CD14-positive monocyte (primary cell): ENCODE results near the gene SLC9A9. TPM values are rescaled to one million over a fixed set of nuclear protein-coding genes. Genes with fewer than 3 reads are reported as not detected.
"Not testable (repeated sequence)": the region's sequence is repeated elsewhere in the genome, so short reads cannot be mapped to it uniquely, and the experiment has no call there.

ENCODE experiments used
- DNase-seq, 3 donors: peaks; one replicate each; pipeline ENCODE4 v3.0.0-alpha.2; 2011 to 2022
- H2AFZ ChIP-seq: 2 replicates; pipeline ENCODE4 v1.6.0; 2012; ENCODE audit warnings: mild to moderate bottlenecking, low read depth, low read length, inconsistent platforms; ENCODE audit not compliant: insufficient read depth, poor library complexity, severe bottlenecking
- H3K27ac ChIP-seq, 2 donors: 1 replicate in 1 of 2; 2 replicates in 1 of 2; pipeline ENCODE4 v1.5.1; 2012 to 2013; ENCODE audit warnings: low read length in 2 of 2, control low read depth in 1 of 2, inconsistent platforms in 1 of 2, low read depth in 1 of 2, mild to moderate bottlenecking in 1 of 2
- H3K27me3 ChIP-seq, 2 donors: one replicate each; pipeline versions ENCODE4 v1.6.0 to v1.6.1; 2011 to 2013; ENCODE audit warnings: low read length in 2 of 2; ENCODE audit not compliant: control insufficient read depth in 2 of 2, insufficient read depth in 2 of 2
- H3K36me3 ChIP-seq, 2 donors: replicated peaks in 1 of 2; 1 replicate in 1 of 2; 2 replicates in 1 of 2; pipeline versions ENCODE4 v1.5.1 to v1.6.1; 2012 to 2013; ENCODE audit warnings: low read length in 2 of 2, control low read depth in 1 of 2, inconsistent platforms in 1 of 2, mild to moderate bottlenecking in 1 of 2; ENCODE audit not compliant: insufficient read depth in 2 of 2, control insufficient read depth in 1 of 2
- H3K4me1 ChIP-seq, 2 donors: 1 replicate in 1 of 2; 2 replicates in 1 of 2; pipeline versions ENCODE4 v1.5.1 to v1.6.1; 2012 to 2013; ENCODE audit warnings: low read length in 2 of 2, control low read depth in 1 of 2, inconsistent platforms in 1 of 2, mild to moderate bottlenecking in 1 of 2, moderate library complexity in 1 of 2; ENCODE audit not compliant: insufficient read depth in 2 of 2, control insufficient read depth in 1 of 2
- H3K4me2 ChIP-seq: replicated peaks from 2 replicates; pipeline ENCODE3; 2012; ENCODE audit warnings: low read length, moderate library complexity, mild to moderate bottlenecking; ENCODE audit not compliant: poor library complexity, severe bottlenecking; ENCODE audit errors: extremely low read depth
- H3K4me3 ChIP-seq, 3 experiments: fragments of 200-600 bp in 1 of 3; sonication (generic) in 1 of 3; replicated peaks in 1 of 3; 1 replicate in 2 of 3; 2 replicates in 1 of 3; pipeline ENCODE4 v1.5.1; 2011 to 2013; ENCODE audit warnings: low read length in 3 of 3, mild to moderate bottlenecking in 3 of 3, control low read depth in 2 of 3, low read depth in 2 of 3, inconsistent platforms in 1 of 3, moderate library complexity in 1 of 3
- H3K79me2 ChIP-seq: 2 replicates; pipeline ENCODE4 v1.6.0; 2012; ENCODE audit warnings: mild to moderate bottlenecking, control low read depth, inconsistent platforms, low read length, moderate library complexity; ENCODE audit not compliant: insufficient read depth
- H3K9ac ChIP-seq: 2 replicates; pipeline ENCODE4 v1.6.0; 2017; ENCODE audit warnings: low read length, mild to moderate bottlenecking; ENCODE audit not compliant: insufficient read depth, poor library complexity, severe bottlenecking
- H3K9me3 ChIP-seq, 2 donors: replicated peaks in 1 of 2; 1 replicate in 1 of 2; 2 replicates in 1 of 2; pipeline versions ENCODE4 v1.5.1 to v1.6.1; 2012 to 2013; ENCODE audit warnings: low read length in 2 of 2, control low read depth in 1 of 2; ENCODE audit not compliant: control insufficient read depth in 1 of 2, insufficient read depth in 1 of 2
- H4K20me1 ChIP-seq: 2 replicates; pipeline ENCODE4 v1.6.0; 2012; ENCODE audit warnings: mild to moderate bottlenecking, low read length, control low read depth, moderate library complexity; ENCODE audit not compliant: insufficient read depth
- H3K27ac Mint-ChIP-seq, 7 donors: one replicate each; pipeline ENCODE4 v1.8.0; 2020; ENCODE audit warnings: mild to moderate bottlenecking in 7 of 7, mixed read lengths in 7 of 7, moderate library complexity in 6 of 7, inconsistent platforms in 2 of 7
- H3K27me3 Mint-ChIP-seq, 3 donors: one replicate each; pipeline ENCODE4 v1.8.0; 2021 to 2022; ENCODE audit warnings: low read depth in 3 of 3, mild to moderate bottlenecking in 3 of 3, mixed read lengths in 3 of 3, moderate library complexity in 3 of 3, inconsistent platforms in 1 of 3
- H3K36me3 Mint-ChIP-seq, 2 donors: one replicate each; pipeline ENCODE4 v1.8.0; 2020; ENCODE audit warnings: mixed read lengths in 2 of 2, inconsistent platforms in 1 of 2, mild to moderate bottlenecking in 1 of 2
- H3K4me1 Mint-ChIP-seq: one replicate; pipeline ENCODE4 v1.8.0; 2020; ENCODE audit warnings: mild to moderate bottlenecking, mixed read lengths
- H3K4me3 Mint-ChIP-seq, 2 donors: one replicate each; pipeline ENCODE4 v1.8.0; 2020; ENCODE audit warnings: mild to moderate bottlenecking in 2 of 2, mixed read lengths in 2 of 2, moderate library complexity in 1 of 2
- H3K9me3 Mint-ChIP-seq, 7 donors: one replicate each; pipeline ENCODE4 v1.8.0; 2020 to 2022; ENCODE audit warnings: mixed read lengths in 7 of 7, mild to moderate bottlenecking in 6 of 7, moderate library complexity in 6 of 7, inconsistent platforms in 2 of 7
- CTCF ChIP-seq: fragments of 200-600 bp; IDR thresholded peaks from one replicate; pipeline ENCODE4 v1.8.0; 2022; ENCODE audit warnings: antibody characterized with exemption, mild to moderate bottlenecking
- WGBS: methylation state at CpG from one replicate; pipeline ENCODE4 v1.1.5; 2013; ENCODE audit warnings: missing lambda C conversion rate; ENCODE audit not compliant: insufficient coverage; 5-methylcytosine and 5-hydroxymethylcytosine counted together
- intact Hi-C, 2 donors: fragments of 100-400 bp; cut with micrococcal nuclease; formaldehyde crosslinking; loops; one replicate each; pipeline versions ENCODE4 v1.15.0 to v1.15.1; 2023
- polyA plus RNA-seq, 3 donors: library from polyadenylated mRNA; depleted of rRNA in 1 of 3; unstranded in 2 of 3; stranded (reverse) in 1 of 3; fragments of 300-500 nt in 2 of 3; fragments of >200 nt in 1 of 3; fragmentation: Illumina TruSeq in 2 of 3; gene quantifications; 1 replicate in 2 of 3; 2 replicates in 1 of 3; pipeline ENCODE4 v1.2.3, GENCODE V29; 2012 to 2021

Gene SLC9A9
- polyA plus RNA-seq, 3 donors: 14.1 to 32.8 (median 27.0) TPM

GRCh38 chr3:143436231-143436930, 411.9 kb downstream of the SLC9A9 start:
- Mint-ChIP-seq H3K36me3 (peaks cover 12 to 32% of the 10 kb centered on the region in 2 donors), H3K4me3 (no peak overlapping the region), H3K4me1 (peaks cover 16% of the 10 kb centered on the region), H3K27ac (peak overlapping the region in 2 of 7 donors; percentile 27 to 33), H3K9me3 (peaks cover 0 to 4% (median 0%) of the 10 kb centered on the region in 7 donors), H3K27me3 (no peaks in the 10 kb centered on the region)
- Histone ChIP-seq H3K9ac (no peak overlapping the region), H3K27me3 (no peaks in the 10 kb centered on the region), H3K36me3 (no peaks in the 10 kb centered on the region), H3K4me3 (no peak overlapping the region), H3K4me1 (peaks cover 6 to 8% of the 10 kb centered on the region in 2 donors), H3K79me2 (no peaks in the 10 kb centered on the region), H3K9me3 (no peaks in the 10 kb centered on the region), H3K4me2 (no peak overlapping the region), H2AFZ (no peak overlapping the region), H3K27ac (no peak overlapping the region), H4K20me1 (no peaks in the 10 kb centered on the region)
- peak in 1 of 3 donors; percentile 39 for DNase-seq
- no peak for TF ChIP-seq CTCF
- intact Hi-C loops: no loop called here
- 96% methylated on average over 4 of the region's 5 CpGs for WGBS

- Histone ChIP-seq H3K9ac (no peak overlapping the region), H3K4me1 (peaks cover 25 to 33% of the 10 kb centered on the region in 2 donors), H3K79me2 (no peaks in the 10 kb centered on the region), H3K9me3 (no peaks in the 10 kb centered on the region), H3K4me3 (no peak overlapping the region), H3K27me3 (no peaks in the 10 kb centered on the region), H3K4me2 (no peak overlapping the region), H4K20me1 (no peaks in the 10 kb centered on the region), H3K36me3 (no peaks in the 10 kb centered on the region), H3K27ac (no peak overlapping the region), H2AFZ (no peak overlapping the region)
- H3K9me3 Mint-ChIP-seq: peaks cover 0 to 4% (median 0%) of the 10 kb centered on the region in 7 donors
- H3K4me1 Mint-ChIP-seq: peaks cover 33% of the 10 kb centered on the region
- DNase-seq: peak in 2 of 3 donors; percentile 23 to 38
- H3K4me3 Mint-ChIP-seq: no peak overlapping the region
- no peaks in the 10 kb centered on the region for H3K27me3 Mint-ChIP-seq
- WGBS: no CpG with 5 or more reads among the region's 4 CpGs
- peak; percentile 72 for TF ChIP-seq CTCF
- intact Hi-C loops: no loop called here
- peaks cover 19 to 31% of the 10 kb centered on the region in 2 donors for H3K36me3 Mint-ChIP-seq
- no peak overlapping the region for H3K27ac Mint-ChIP-seq
Measured at GRCh38 chr3:143433787-143434378, 414.4 kb downstream of the SLC9A9 start.

- peak; percentile 76 to 85 (median 84) for DNase-seq
- not testable (repeated sequence) for H3K79me2 ChIP-seq
- H3K27ac Mint-ChIP-seq: peak overlapping the region; percentile 83 to 94 (median 93)
Measured at GRCh38 chr3:143431298-143431697, 417.0 kb downstream of the SLC9A9 start.

More at GRCh38 chr3:143431298-143431697, 417.0 kb downstream of the SLC9A9 start:
- H3K9me3 Mint-ChIP-seq, H3K4me3 Mint-ChIP-seq, H2AFZ ChIP-seq, H4K20me1 ChIP-seq, H3K36me3 ChIP-seq, H3K27me3 ChIP-seq, H3K9ac ChIP-seq, H3K9me3 ChIP-seq, H3K27me3 Mint-ChIP-seq, intact Hi-C loops: not testable (repeated sequence)
- Histone ChIP-seq H3K4me3 (peak overlapping the region in 1 of 3 experiments; percentile 12), H3K4me1 (peaks cover 45 to 57% of the 10 kb centered on the region in 2 donors), H3K27ac (peak overlapping the region; percentile 28 to 77), H3K4me2 (peak overlapping the region; percentile 32)
- Mint-ChIP-seq H3K4me1 (peaks cover 53% of the 10 kb centered on the region), H3K36me3 (peaks cover 11 to 21% of the 10 kb centered on the region in 2 donors)
- WGBS: 40% methylated on average over 1 of the region's 7 CpGs
